CD4-positive, alpha-beta T cell treated with Interleukin-15 for 4 hours (primary cell): ENCODE data around the gene GABRG2.
"Not testable (repeated sequence)": the region's sequence is repeated elsewhere in the genome, so short reads cannot be mapped to it uniquely, and the experiment has no call there.

Source experiments
- DNase-seq: peaks from one replicate; pipeline ENCODE4 v3.0.0-alpha.2; 2020; ENCODE audit warnings: low spot score

The GABRG2 gene

GRCh38 chr5:162067655-162068411, at the start of gene GABRG2:
Gene GABRG2, plus strand, starts transcription at chr5:162067773. Its CDS starts 227 bp downstream, at chr5:162068000.
- no peak for DNase-seq

- DNase-seq = no peak
Measured at GRCh38 chr5:162025312-162025711, 42.3 kb upstream of the GABRG2 start.

GRCh38 chr5:162026803-162027202, 40.8 kb upstream of the GABRG2 start:
- no peak for DNase-seq

- no peak for DNase-seq
Measured at GRCh38 chr5:162037431-162037830, 30.1 kb upstream of the GABRG2 start.

GRCh38 chr5:162047279-162047678, 20.3 kb upstream of the GABRG2 start:
- DNase-seq = no peak

GRCh38 chr5:162052676-162053075, 14.9 kb upstream of the GABRG2 start:
- no peak for DNase-seq

GRCh38 chr5:162055095-162055494, 12.5 kb upstream of the GABRG2 start:
- not testable (repeated sequence) for DNase-seq

- no peak for DNase-seq
Measured at GRCh38 chr5:162067162-162067561, 411 bp upstream of the GABRG2 start.

GRCh38 chr5:162068412-162068811, 839 bp downstream of the GABRG2 start:
- DNase-seq = no peak

- no peak for DNase-seq
Measured at GRCh38 chr5:162068936-162069335, 1.4 kb downstream of the GABRG2 start.

GRCh38 chr5:162078805-162079204, 11.2 kb downstream of the GABRG2 start:
- no peak for DNase-seq

GRCh38 chr5:162091336-162091735, 23.8 kb downstream of the GABRG2 start:
- DNase-seq = no peak

GRCh38 chr5:162096448-162096847, 28.9 kb downstream of the GABRG2 start:
- no peak for DNase-seq

- no peak for DNase-seq
Measured at GRCh38 chr5:162107591-162107990, 40.0 kb downstream of the GABRG2 start.

- DNase-seq = no peak
Measured at GRCh38 chr5:162119801-162120200, 52.2 kb downstream of the GABRG2 start.

GRCh38 chr5:162128117-162128516, 60.5 kb downstream of the GABRG2 start:
- no peak for DNase-seq

GRCh38 chr5:162132348-162132747, 64.8 kb downstream of the GABRG2 start:
- DNase-seq = no peak

- no peak for DNase-seq
Measured at GRCh38 chr5:162139190-162139589, 71.6 kb downstream of the GABRG2 start.

GRCh38 chr5:162154242-162154641, 86.7 kb downstream of the GABRG2 start:
- no peak for DNase-seq

- no peak for DNase-seq
Measured at GRCh38 chr5:162160401-162160800, 92.8 kb downstream of the GABRG2 start.

GRCh38 chr5:162163663-162164062, 96.1 kb downstream of the GABRG2 start:
- no peak for DNase-seq

GRCh38 chr5:162174358-162174974, 106.9 kb downstream of the GABRG2 start:
- no peak for DNase-seq

GRCh38 chr5:162187371-162187770, 119.8 kb downstream of the GABRG2 start:
- DNase-seq = no peak

- no peak for DNase-seq
Measured at GRCh38 chr5:162189719-162190118, 122.1 kb downstream of the GABRG2 start.
